H9 (cell line): ENCODE results near the gene FAXC. TPM values are rescaled to one million over a fixed set of nuclear protein-coding genes. Genes with fewer than 3 reads are reported as not detected.
"Not testable (repeated sequence)": the region's sequence is repeated elsewhere in the genome, so short reads cannot be mapped to it uniquely, and the experiment has no call there.

Source experiments
- DNase-seq: peaks from one replicate; pipeline ENCODE4 v3.0.0-alpha.2; 2017
- H2AFZ ChIP-seq: one replicate; pipeline ENCODE4 v1.6.1; 2013; ENCODE audit warnings: mild to moderate bottlenecking, low read length, control low read depth, moderate library complexity
- H2AK5ac ChIP-seq: 2 replicates; pipeline ENCODE4 v1.6.1; 2013; ENCODE audit warnings: low read length, control low read depth, mixed read lengths; ENCODE audit not compliant: insufficient read length
- H2BK120ac ChIP-seq: one replicate; pipeline ENCODE4 v1.6.1; 2013; ENCODE audit warnings: low read depth, mild to moderate bottlenecking, low read length, control low read depth, inconsistent platforms; ENCODE audit not compliant: poor library complexity, severe bottlenecking
- H2BK12ac ChIP-seq: 2 replicates; pipeline ENCODE4 v1.6.1; 2013; ENCODE audit warnings: low read length, control low read depth, mixed read lengths, low read depth; ENCODE audit not compliant: insufficient read length
- H2BK15ac ChIP-seq: 2 replicates; pipeline ENCODE4 v1.6.1; 2013; ENCODE audit warnings: low read depth, low read length, control low read depth
- H2BK20ac ChIP-seq: one replicate; pipeline ENCODE4 v1.6.1; 2013; ENCODE audit warnings: low read depth, mild to moderate bottlenecking, low read length, control low read depth, inconsistent platforms; ENCODE audit not compliant: poor library complexity, severe bottlenecking
- H2BK5ac ChIP-seq: 2 replicates; pipeline ENCODE4 v1.6.1; 2013; ENCODE audit warnings: low read length, control low read depth, mixed read lengths; ENCODE audit not compliant: insufficient read length
- H3K14ac ChIP-seq: 2 replicates; pipeline ENCODE4 v1.6.1; 2013; ENCODE audit warnings: low read length, control low read depth; ENCODE audit not compliant: insufficient read depth
- H3K18ac ChIP-seq: 2 replicates; pipeline ENCODE4 v1.6.1; 2013; ENCODE audit warnings: low read depth, mild to moderate bottlenecking, mixed read lengths, low read length, control low read depth; ENCODE audit not compliant: insufficient read length
- H3K23ac ChIP-seq: 2 replicates; pipeline ENCODE4 v1.6.1; 2013; ENCODE audit warnings: low read length, control low read depth, mixed read lengths, low read depth; ENCODE audit not compliant: insufficient read length
- H3K23me2 ChIP-seq: 2 replicates; pipeline ENCODE4 v1.6.1; 2013; ENCODE audit warnings: low read depth, mild to moderate bottlenecking, mixed read lengths, low read length, control low read depth; ENCODE audit not compliant: insufficient read length, poor library complexity, severe bottlenecking
- H3K27ac ChIP-seq: 2 replicates; pipeline ENCODE4 v1.5.1; 2013; ENCODE audit warnings: low read length, control low read depth, mixed read lengths, low read depth; ENCODE audit not compliant: insufficient read length
- H3K27me3 ChIP-seq: 2 replicates; pipeline ENCODE4 v1.6.1; 2013; ENCODE audit warnings: low read length, control low read depth, inconsistent platforms; ENCODE audit not compliant: insufficient read depth
- H3K4ac ChIP-seq: 2 replicates; pipeline ENCODE4 v1.6.1; 2013; ENCODE audit warnings: low read depth, mild to moderate bottlenecking, control low read depth, inconsistent platforms, low read length, moderate library complexity
- H3K4me1 ChIP-seq: 2 replicates; pipeline ENCODE4 v1.6.1; 2013; ENCODE audit warnings: low read length, control low read depth, inconsistent platforms; ENCODE audit not compliant: insufficient read depth
- H3K4me2 ChIP-seq: 2 replicates; pipeline ENCODE4 v1.6.1; 2013; ENCODE audit warnings: low read length, control low read depth, mixed read lengths; ENCODE audit not compliant: insufficient read length, insufficient read depth
- H3K56ac ChIP-seq: 2 replicates; pipeline ENCODE4 v1.6.1; 2013; ENCODE audit warnings: low read depth, mild to moderate bottlenecking, mixed read lengths, low read length, control low read depth; ENCODE audit not compliant: insufficient read length
- H3K79me1 ChIP-seq: 2 replicates; pipeline ENCODE4 v1.6.1; 2013; ENCODE audit warnings: low read depth, mild to moderate bottlenecking, moderate library complexity, low read length, control low read depth, inconsistent platforms; ENCODE audit not compliant: insufficient read depth, poor library complexity, severe bottlenecking
- H3K79me2 ChIP-seq: 2 replicates; pipeline ENCODE4 v1.6.1; 2013; ENCODE audit warnings: low read length, control low read depth, inconsistent platforms; ENCODE audit not compliant: insufficient read depth
- H3K9ac ChIP-seq: 2 replicates; pipeline ENCODE4 v1.6.1; 2013; ENCODE audit warnings: low read length, control low read depth, mixed read lengths; ENCODE audit not compliant: insufficient read length; ENCODE audit errors: extremely low read depth
- H3K9me3 ChIP-seq: one replicate; pipeline ENCODE4 v1.6.1; 2013; ENCODE audit warnings: low read depth, low read length, inconsistent platforms; ENCODE audit not compliant: control insufficient read depth
- H3T11ph ChIP-seq: one replicate; pipeline ENCODE4 v1.6.1; 2013; ENCODE audit warnings: mild to moderate bottlenecking, low read length, control low read depth, inconsistent platforms
- H4K20me1 ChIP-seq: one replicate; pipeline ENCODE4 v1.6.1; 2013; ENCODE audit not compliant: control insufficient read depth, insufficient read length, insufficient read depth
- H4K5ac ChIP-seq: 2 replicates; pipeline ENCODE4 v1.6.1; 2013; ENCODE audit warnings: low read depth, mild to moderate bottlenecking, mixed read lengths, low read length, control low read depth; ENCODE audit not compliant: insufficient read length
- H4K8ac ChIP-seq: replicated peaks from 2 replicates; pipeline ENCODE4 v1.6.1; 2013; ENCODE audit warnings: low read length, control low read depth, mixed read lengths, low read depth; ENCODE audit not compliant: insufficient read length
- H4K91ac ChIP-seq: 2 replicates; pipeline ENCODE4 v1.6.1; 2013; ENCODE audit warnings: low read depth, mild to moderate bottlenecking, moderate library complexity, mixed read lengths, low read length, control low read depth; ENCODE audit not compliant: insufficient read length
- H3K27ac Mint-ChIP-seq, 3 experiments: 2 replicates in 2 of 3; 3 replicates in 1 of 3; pipeline ENCODE4 v1.8.0; 2020 to 2021; ENCODE audit warnings: mixed read lengths in 3 of 3, mild to moderate bottlenecking in 1 of 3, moderate library complexity in 1 of 3
- H3K27me3 Mint-ChIP-seq: 2 replicates; pipeline ENCODE4 v1.8.0; 2021; ENCODE audit warnings: low read depth, mild to moderate bottlenecking, moderate library complexity, mixed read lengths
- H3K36me3 Mint-ChIP-seq, 3 experiments: 2 replicates in 2 of 3; 3 replicates in 1 of 3; pipeline ENCODE4 v1.8.0; 2020 to 2021; ENCODE audit warnings: low read depth in 3 of 3, mixed read lengths in 3 of 3; ENCODE audit not compliant: insufficient read depth in 1 of 3
- H3K4me1 Mint-ChIP-seq, 2 experiments: 2 replicates each; pipeline ENCODE4 v1.8.0; 2020; ENCODE audit warnings: mixed read lengths in 2 of 2
- H3K4me3 Mint-ChIP-seq, 2 experiments: 2 replicates in 1 of 2; 3 replicates in 1 of 2; pipeline ENCODE4 v1.8.0; 2020 to 2021; ENCODE audit warnings: mild to moderate bottlenecking in 2 of 2, mixed read lengths in 2 of 2, moderate library complexity in 1 of 2
- H3K9me3 Mint-ChIP-seq, 2 experiments: 2 replicates in 1 of 2; 3 replicates in 1 of 2; pipeline ENCODE4 v1.8.0; 2020; ENCODE audit warnings: mild to moderate bottlenecking in 2 of 2, mixed read lengths in 2 of 2, moderate library complexity in 1 of 2
- WGBS: extraction: QIAGEN DNeasy Blood & Tissue Kit; methylation state at CpG from one replicate; pipeline ENCODE4 v1.1.7; 2013; ENCODE audit warnings: missing lambda C conversion rate, low lambda C conversion rate, mixed read lengths; ENCODE audit not compliant: insufficient read length; ENCODE audit errors: extremely low coverage; 5-methylcytosine and 5-hydroxymethylcytosine counted together
- total RNA-seq: library from RNA; stranded (reverse); gene quantifications from 2 replicates; pipeline ENCODE4 v1.2.1, GENCODE V29; 2021
- TF ChIP-seq, protein P1 (sequence below): fragments of 200-600 bp; sonication (generic); conservative IDR thresholded peaks from 3 replicates; pipeline ENCODE4 v1.8.0; 2021; ENCODE audit warnings: antibody characterized with exemption, mild to moderate bottlenecking

FAXC gene
- total RNA-seq, 1 experiment from 2014 or later = 17.2 TPM

DNA sequence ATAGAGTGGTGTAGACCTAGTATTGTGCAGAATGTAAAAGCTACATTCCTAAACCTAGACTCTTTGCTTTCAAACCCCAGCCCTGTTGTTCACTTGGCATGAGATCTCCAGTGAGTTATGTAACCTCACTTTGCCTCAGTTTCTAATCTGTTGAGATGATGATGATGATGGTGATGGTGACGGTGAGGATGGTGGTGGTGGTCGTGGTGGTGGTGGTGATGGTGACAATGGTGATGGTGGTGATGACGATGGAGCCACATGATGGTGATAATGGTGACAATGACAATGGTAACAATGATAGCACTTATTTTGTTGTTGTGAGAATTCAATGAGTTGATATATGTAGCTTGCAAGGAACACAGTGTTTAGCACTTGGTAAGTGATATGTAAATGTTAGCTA is 80.3 kb downstream of the FAXC start:
- Histone ChIP-seq H3K18ac (no peak overlapping the region), H3K4ac (no peak overlapping the region), H3K79me1 (no peaks in the 10 kb centered on the region), H3K23ac (no peak overlapping the region), H3K14ac (no peak overlapping the region), H4K91ac (no peak overlapping the region), H2BK20ac (no peak overlapping the region), H2BK120ac (no peak overlapping the region), H2BK15ac (no peak overlapping the region), H3K27me3 (no peaks in the 10 kb centered on the region; the same call in 1 of the 2 replicates), H3K9ac (no peak overlapping the region), H4K20me1 (no peaks in the 10 kb centered on the region), H3K79me2 (no peaks in the 10 kb centered on the region), H3K4me2 (no peak overlapping the region), H3K27ac (no peak overlapping the region), H3T11ph (no peak overlapping the region), H2AK5ac (no peak overlapping the region), H2BK5ac (no peak overlapping the region), H4K8ac (no peak overlapping the region), H4K5ac (no peak overlapping the region), H3K4me1 (peaks cover 12% of the 10 kb centered on the region; the same call in 1 of the 2 replicates), H2BK12ac (no peak overlapping the region), H3K23me2 (no peaks in the 10 kb centered on the region), H2AFZ (no peak overlapping the region), H3K56ac (no peak overlapping the region), H3K9me3 (no peaks in the 10 kb centered on the region)
- H3K27ac Mint-ChIP-seq = no peak overlapping the region
- H3K9me3 Mint-ChIP-seq = peaks cover 6 to 9% of the 10 kb centered on the region in 2 experiments; a peak in 4 of 5 replicates
- TF ChIP-seq, protein P1, sequence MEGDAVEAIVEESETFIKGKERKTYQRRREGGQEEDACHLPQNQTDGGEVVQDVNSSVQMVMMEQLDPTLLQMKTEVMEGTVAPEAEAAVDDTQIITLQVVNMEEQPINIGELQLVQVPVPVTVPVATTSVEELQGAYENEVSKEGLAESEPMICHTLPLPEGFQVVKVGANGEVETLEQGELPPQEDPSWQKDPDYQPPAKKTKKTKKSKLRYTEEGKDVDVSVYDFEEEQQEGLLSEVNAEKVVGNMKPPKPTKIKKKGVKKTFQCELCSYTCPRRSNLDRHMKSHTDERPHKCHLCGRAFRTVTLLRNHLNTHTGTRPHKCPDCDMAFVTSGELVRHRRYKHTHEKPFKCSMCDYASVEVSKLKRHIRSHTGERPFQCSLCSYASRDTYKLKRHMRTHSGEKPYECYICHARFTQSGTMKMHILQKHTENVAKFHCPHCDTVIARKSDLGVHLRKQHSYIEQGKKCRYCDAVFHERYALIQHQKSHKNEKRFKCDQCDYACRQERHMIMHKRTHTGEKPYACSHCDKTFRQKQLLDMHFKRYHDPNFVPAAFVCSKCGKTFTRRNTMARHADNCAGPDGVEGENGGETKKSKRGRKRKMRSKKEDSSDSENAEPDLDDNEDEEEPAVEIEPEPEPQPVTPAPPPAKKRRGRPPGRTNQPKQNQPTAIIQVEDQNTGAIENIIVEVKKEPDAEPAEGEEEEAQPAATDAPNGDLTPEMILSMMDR = no peak
- H3K4me1 Mint-ChIP-seq = peaks cover 35 to 39% of the 10 kb centered on the region in 2 experiments
- no peak for DNase-seq
- peaks cover 5 to 11% (median 5%) of the 10 kb centered on the region in 3 experiments; a peak in 4 of 7 replicates for H3K36me3 Mint-ChIP-seq
- no peak overlapping the region for H3K4me3 Mint-ChIP-seq
- H3K27me3 Mint-ChIP-seq = peaks cover 6% of the 10 kb centered on the region
- whole genome bisulfite sequencing = no CpG with 5 or more reads among the region's 3 CpGs

DNA sequence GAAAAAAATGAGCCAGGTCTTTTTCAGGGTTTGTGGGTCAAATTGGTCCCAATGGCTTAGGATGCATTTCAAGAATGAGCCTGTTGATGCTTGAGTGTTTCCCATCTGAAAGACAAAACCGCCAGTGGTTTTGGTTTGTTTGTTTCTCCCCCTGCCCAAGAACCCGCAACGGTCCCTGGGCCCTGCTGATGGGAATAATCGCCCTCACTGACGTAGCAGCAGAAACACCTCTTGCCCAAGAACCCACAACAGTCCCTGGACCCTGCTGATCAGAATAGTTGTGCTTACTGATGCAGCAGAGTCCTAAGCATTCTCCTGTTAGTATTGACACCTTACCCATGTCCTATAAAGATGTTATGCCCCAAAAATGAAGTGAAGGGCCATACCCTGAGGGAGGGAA is 82.5 kb downstream of the FAXC start:
- peaks cover 12% of the 10 kb centered on the region; the same call in 1 of the 2 replicates for H3K4me1 ChIP-seq
- not testable (repeated sequence) for H3K23ac ChIP-seq, H3K4ac ChIP-seq, H2BK5ac ChIP-seq, DNase-seq, H3K23me2 ChIP-seq, H3K9me3 Mint-ChIP-seq, H3K27me3 Mint-ChIP-seq, H2BK20ac ChIP-seq, H3K14ac ChIP-seq, H3K9me3 ChIP-seq, H4K20me1 ChIP-seq, H2AFZ ChIP-seq, H3K9ac ChIP-seq, H3K4me3 Mint-ChIP-seq, H2AK5ac ChIP-seq, H2BK15ac ChIP-seq, H2BK120ac ChIP-seq, H3K27ac ChIP-seq, H3K79me2 ChIP-seq, H4K91ac ChIP-seq, H3K27ac Mint-ChIP-seq, H3K27me3 ChIP-seq, H3K4me2 ChIP-seq, H3K56ac ChIP-seq, H3T11ph ChIP-seq, H3K79me1 ChIP-seq, H4K5ac ChIP-seq, H2BK12ac ChIP-seq, H3K18ac ChIP-seq, H4K8ac ChIP-seq
- H3K4me1 Mint-ChIP-seq = peaks cover 35 to 39% of the 10 kb centered on the region in 2 experiments
- peaks cover 5 to 11% (median 5%) of the 10 kb centered on the region in 3 experiments; a peak in 4 of 7 replicates for H3K36me3 Mint-ChIP-seq
- no CpG with 5 or more reads among the region's 5 CpGs for WGBS
